IPS-NIHi11 (cell line): ENCODE data around the gene FAM53B.
"Not testable (repeated sequence)": the region's sequence is repeated elsewhere in the genome, so short reads cannot be mapped to it uniquely, and the experiment has no call there.

Experiments used
- DNase-seq: peaks from one replicate; pipeline ENCODE4 v3.0.0; 2012; ENCODE audit warnings: mixed read lengths, low spot score

The FAM53B gene

GRCh38 chr10:124744102-124745050 lies at the start of gene FAM53B:
TSS of gene FAM53B (minus strand) at chr10:124744378. CDS start at chr10:124706713, 37,665 bp downstream.
- DNase-seq = peak; percentile 91

- no peak for DNase-seq
Observed at GRCh38 chr10:124792998-124793352, 48.8 kb upstream of the FAM53B start.

GRCh38 chr10:124791547-124792348 lies 47.6 kb upstream of the FAM53B start, which contains the start of gene EEF1AKMT2:
TSS of gene EEF1AKMT2 (minus strand) at chr10:124791887. CDS start at chr10:124791833, 54 bp downstream.
- peak; percentile 95 for DNase-seq

- not testable (repeated sequence) for DNase-seq
Observed at GRCh38 chr10:124782900-124783299, 38.7 kb upstream of the FAM53B start.

- DNase-seq = no peak
Observed at GRCh38 chr10:124768791-124769190, 24.6 kb upstream of the FAM53B start.

GRCh38 chr10:124765256-124765655 lies 21.1 kb upstream of the FAM53B start:
- DNase-seq = no peak

- DNase-seq = no peak
Observed at GRCh38 chr10:124763267-124763666, 19.1 kb upstream of the FAM53B start.

- no peak for DNase-seq
Observed at GRCh38 chr10:124762281-124762680, 18.1 kb upstream of the FAM53B start.

GRCh38 chr10:124756156-124756903 lies 12.2 kb upstream of the FAM53B start:
- no peak for DNase-seq

- DNase-seq = no peak
Observed at GRCh38 chr10:124755581-124755980, 11.4 kb upstream of the FAM53B start.

GRCh38 chr10:124754227-124754626 lies 10.0 kb upstream of the FAM53B start:
- no peak for DNase-seq

GRCh38 chr10:124748953-124749645 lies 4.9 kb upstream of the FAM53B start:
- DNase-seq = no peak

- DNase-seq = no peak
Observed at GRCh38 chr10:124748166-124748565, 4.0 kb upstream of the FAM53B start.

- DNase-seq = no peak
Observed at GRCh38 chr10:124747745-124748144, 3.6 kb upstream of the FAM53B start.

GRCh38 chr10:124746992-124747391 lies 2.8 kb upstream of the FAM53B start:
- no peak for DNase-seq

GRCh38 chr10:124746447-124746846 lies 2.3 kb upstream of the FAM53B start:
- DNase-seq = not testable (repeated sequence)

- DNase-seq = no peak
Observed at GRCh38 chr10:124745673-124746072, 1.5 kb upstream of the FAM53B start.

GRCh38 chr10:124745252-124745651 lies 1.1 kb upstream of the FAM53B start:
- DNase-seq = no peak

- peak; percentile 36 for DNase-seq
Observed at GRCh38 chr10:124743191-124744101, 732 bp downstream of the FAM53B start.
